Nucleus accumbens (tissue), 56 donors: ENCODE measurements around the gene PTPRN2.
A peak's percentile ranks its signal among the peaks of the same experiment; 100 is the strongest.

ENCODE experiments used
- DNase-seq, 56 donors: peaks; one replicate each; lab custom pipeline; 2025; lab: John Stamatoyannopoulos, UW

The PTPRN2 gene

GRCh38 chr7:158266817-158267741, 320.5 kb downstream of the PTPRN2 start:
- DNase-seq, result peak in 26 of 56 donors; percentile 7 to 81 (median 34)

- DNase-seq, result no peak
These were observed 321.2 kb downstream of the PTPRN2 start for GRCh38 chr7:158266426-158266816.

GRCh38 chr7:158265743-158266080, 321.9 kb downstream of the PTPRN2 start:
- DNase-seq, result no peak

GRCh38 chr7:158264881-158265742, 322.5 kb downstream of the PTPRN2 start:
- no peak for DNase-seq

GRCh38 chr7:158263964-158264748, 323.5 kb downstream of the PTPRN2 start:
- DNase-seq, result no peak

GRCh38 chr7:158263110-158263963, 324.3 kb downstream of the PTPRN2 start:
- DNase-seq, result no peak

- DNase-seq, result no peak
These were observed 325.1 kb downstream of the PTPRN2 start for GRCh38 chr7:158262284-158263109.

- no peak for DNase-seq
These were observed 326.0 kb downstream of the PTPRN2 start for GRCh38 chr7:158261362-158262235.

GRCh38 chr7:158260567-158261361, 326.9 kb downstream of the PTPRN2 start:
- no peak for DNase-seq

- no peak for DNase-seq
These were observed 327.8 kb downstream of the PTPRN2 start for GRCh38 chr7:158259671-158260418.

- DNase-seq, result no peak
These were observed 328.5 kb downstream of the PTPRN2 start for GRCh38 chr7:158259141-158259540.

- no peak for DNase-seq
These were observed 329.1 kb downstream of the PTPRN2 start for GRCh38 chr7:158258411-158259130.

- peak in 13 of 56 donors; percentile 12 to 58 (median 30) for DNase-seq
These were observed 329.9 kb downstream of the PTPRN2 start for GRCh38 chr7:158257516-158258410.

GRCh38 chr7:158257001-158257400, 330.6 kb downstream of the PTPRN2 start:
- no peak for DNase-seq
